Measurements from ENCODE around the gene CAV1.

- TF ChIP-seq POLR2A (IDR thresholded peaks at IDR 0.05; ENCODE audit: extremely low read depth, insufficient read length) (no peak), CTCF (IDR thresholded peaks at IDR 0.05; ENCODE audit: low read depth, low read length) (no peak), MAX (IDR thresholded peaks at IDR 0.05; ENCODE audit: low read depth, low read length) (no peak), MYC (IDR thresholded peaks at IDR 0.05; ENCODE audit: low read depth, low read length) (no peak)
Observed at GRCh38 chr7:116499168-116500077, 25.4 kb upstream of the CAV1 start, which contains the start of gene CAV2.
